NT2/D1 (cell line): ENCODE data around the gene NFIX.

Experiments used
- SUZ12 ChIP-seq: IDR thresholded peaks from 2 replicates; pipeline ENCODE4 v1.6.1; 2011; ENCODE audit not compliant: insufficient read length, insufficient read depth; ENCODE audit errors: extremely low read depth
- YY1 ChIP-seq: IDR thresholded peaks from 2 replicates; pipeline ENCODE4 v1.6.1; 2011; ENCODE audit not compliant: insufficient read length, insufficient read depth
- ZNF274 ChIP-seq: IDR thresholded peaks from 2 replicates; pipeline ENCODE4 v1.6.1; 2011; ENCODE audit warnings: mild to moderate bottlenecking, low read depth, low read length

DNA sequence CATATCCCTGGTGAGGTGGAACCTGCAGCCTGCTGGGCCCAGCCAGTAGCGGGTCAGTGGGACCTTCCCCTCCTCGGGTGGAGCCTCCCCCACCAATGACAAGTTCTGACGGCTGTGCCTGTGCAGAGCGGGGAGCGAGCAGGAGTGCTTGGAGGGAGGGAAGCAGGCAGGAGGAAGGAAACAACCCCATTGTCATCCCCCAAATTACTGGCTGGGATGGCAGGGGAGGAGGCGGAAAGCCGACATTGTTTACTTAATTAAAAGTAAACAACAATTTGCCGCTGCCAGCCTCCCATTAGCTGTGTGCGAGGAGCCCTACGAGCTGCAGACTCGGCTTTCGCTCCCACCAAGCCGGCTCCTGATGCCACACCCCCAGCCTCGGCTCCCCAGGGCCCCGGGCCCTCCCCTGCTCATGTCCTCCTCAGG lies 61.9 kb downstream of the NFIX start:
- TF ChIP-seq SUZ12 (no peak), YY1 (no peak), ZNF274 (no peak)
